Ovary (tissue), 9 donors: Measurements from ENCODE around the gene GNAI3. TPM values are rescaled to one million over a fixed set of nuclear protein-coding genes. Genes with fewer than 3 reads are reported as not detected.

Source experiments
- DNase-seq, 5 donors: peaks; one replicate each; pipeline ENCODE4 v3.0.0-alpha.2; 2019 to 2020
- H3K27ac ChIP-seq, 2 donors: fragments of 200-600 bp; one replicate each; pipeline versions ENCODE4 v1.5.1 to v1.8.0; 2019 to 2022
- H3K27me3 ChIP-seq: fragments of 200-600 bp; one replicate; pipeline ENCODE4 v1.8.0; 2022
- H3K36me3 ChIP-seq: fragments of 200-600 bp; sonication (generic); one replicate; pipeline ENCODE4 v1.5.1; 2019
- H3K4me1 ChIP-seq: one replicate; pipeline ENCODE4 v1.8.1; 2013; ENCODE audit warnings: mild to moderate bottlenecking, moderate library complexity; ENCODE audit not compliant: insufficient read depth
- H3K4me3 ChIP-seq: fragments of 200-600 bp; sonication (generic); one replicate; pipeline ENCODE4 v1.5.1; 2017
- H3K9me3 ChIP-seq, 2 donors: fragments of 200-600 bp in 1 of 2; sonication (generic) in 1 of 2; one replicate each; pipeline versions ENCODE4 v1.5.1 to v1.8.1; 2013 to 2019; ENCODE audit warnings: mild to moderate bottlenecking in 1 of 2, moderate library complexity in 1 of 2
- EP300 ChIP-seq: sonication (generic); formaldehyde crosslinking; IDR thresholded peaks from one replicate; pipeline ENCODE4 v1.6.1; 2017; ENCODE audit warnings: antibody characterized with exemption
- POLR2A ChIP-seq: fragments of 450-650 bp; IDR thresholded peaks from one replicate; pipeline ENCODE4 v1.6.1; 2017; ENCODE audit warnings: antibody characterized with exemption, mild to moderate bottlenecking, moderate library complexity
- WGBS, 3 donors: extraction: QIAGEN DNeasy Blood & Tissue Kit in 1 of 3; methylation state at CpG; one replicate each; pipeline versions ENCODE4 v1.1.5 to v1.1.7; 2013 to 2017; 5-methylcytosine and 5-hydroxymethylcytosine counted together
- intact Hi-C, 4 donors: fragments of 100-400 bp; cut with DNase I; formaldehyde crosslinking; loops; one replicate each; pipeline versions ENCODE4 v1.11.0 to v1.15.1; 2022 to 2023
- polyA plus RNA-seq, 2 donors: library from polyadenylated mRNA; stranded (reverse); fragments of 200-250 nt in 1 of 2; fragments of 350-450 nt in 1 of 2; fragmentation: Illumina TruSeq in 1 of 2; extraction: RNeasy Lipid Tissue Mini Kit (QIAGEN cat#74804) in 1 of 2; gene quantifications; one replicate each; pipeline ENCODE4 v1.2.3, GENCODE V29; 2013 to 2014
- total RNA-seq, 7 donors: library from RNA; depleted of rRNA in 2 of 7; stranded (reverse); fragments of >200 nt in 2 of 7; fragmentation: NEBNext Ultra II Directional in 3 of 7; extraction: Animal tissue kit (Norgen Biotek cat#: 25700) in 3 of 7; gene quantifications; one replicate each; pipeline versions ENCODE4 v1.1.0 to v1.2.4, GENCODE V29; 2016 to 2023
- TF ChIP-seq, protein P1 (sequence below), 3 donors: fragments of 450-650 bp in 2 of 3; fragments of 200-600 bp in 1 of 3; IDR thresholded peaks; one replicate each; pipeline versions ENCODE4 v1.5.1 to v1.8.0; 2016 to 2022; ENCODE audit warnings: antibody characterized with exemption in 3 of 3, mild to moderate bottlenecking in 1 of 3
- donor health status: DM: no; HTN: no; CAD: no; lungs with moderate emphysema.
- donor health status: DM: no; HTN: no; CAD: no.
- donor health status: Bipolar disorder and iron deficiency.
- donor health status: DM: yes; HTN: yes; CAD: no.
- donor health status: DM: no; HTN: no; CAD: no.
- donor health status: DM: yes; HTN: yes; CAD: no.

Gene GNAI3
- total and polyA plus RNA-seq, 9 donors, result 3.0 to 6.2 (median 4.8) TPM

DNA sequence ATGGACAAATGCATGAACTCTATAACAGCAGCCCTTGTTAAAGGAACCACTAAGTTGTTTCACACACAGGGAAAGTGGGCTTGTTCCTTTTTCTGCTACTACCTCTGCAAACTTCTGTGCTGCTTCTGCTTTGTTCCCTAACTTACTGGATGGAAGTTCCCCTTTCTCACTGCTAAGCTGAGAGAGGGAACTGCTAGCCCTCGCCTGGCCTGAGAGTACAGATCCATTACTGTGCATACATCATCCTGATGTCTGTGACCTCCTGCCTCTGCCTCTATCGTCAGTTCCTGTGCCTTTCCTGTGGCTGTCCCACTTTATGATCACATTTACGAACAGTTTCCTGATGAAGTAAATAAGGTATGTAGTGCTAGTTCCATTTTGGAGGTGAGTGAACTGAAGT is 67.5 kb downstream of the GNAI3 start:
- no peaks in the 10 kb centered on the region for H3K27me3 ChIP-seq
- no peak overlapping the region for H3K27ac ChIP-seq
- no peak overlapping the region for H3K4me3 ChIP-seq
- H3K36me3 ChIP-seq, result no peaks in the 10 kb centered on the region
- DNase-seq, result no peak
- 63 to 75% (median 66%) methylated on average over 3 of the region's 3 CpGs for WGBS, 3 donors
- intact Hi-C loops, result no loop called here
- TF ChIP-seq, protein P1, sequence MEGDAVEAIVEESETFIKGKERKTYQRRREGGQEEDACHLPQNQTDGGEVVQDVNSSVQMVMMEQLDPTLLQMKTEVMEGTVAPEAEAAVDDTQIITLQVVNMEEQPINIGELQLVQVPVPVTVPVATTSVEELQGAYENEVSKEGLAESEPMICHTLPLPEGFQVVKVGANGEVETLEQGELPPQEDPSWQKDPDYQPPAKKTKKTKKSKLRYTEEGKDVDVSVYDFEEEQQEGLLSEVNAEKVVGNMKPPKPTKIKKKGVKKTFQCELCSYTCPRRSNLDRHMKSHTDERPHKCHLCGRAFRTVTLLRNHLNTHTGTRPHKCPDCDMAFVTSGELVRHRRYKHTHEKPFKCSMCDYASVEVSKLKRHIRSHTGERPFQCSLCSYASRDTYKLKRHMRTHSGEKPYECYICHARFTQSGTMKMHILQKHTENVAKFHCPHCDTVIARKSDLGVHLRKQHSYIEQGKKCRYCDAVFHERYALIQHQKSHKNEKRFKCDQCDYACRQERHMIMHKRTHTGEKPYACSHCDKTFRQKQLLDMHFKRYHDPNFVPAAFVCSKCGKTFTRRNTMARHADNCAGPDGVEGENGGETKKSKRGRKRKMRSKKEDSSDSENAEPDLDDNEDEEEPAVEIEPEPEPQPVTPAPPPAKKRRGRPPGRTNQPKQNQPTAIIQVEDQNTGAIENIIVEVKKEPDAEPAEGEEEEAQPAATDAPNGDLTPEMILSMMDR (IDR thresholded peaks at IDR 0.05), result no peak
- no peak for TF ChIP-seq POLR2A
- TF ChIP-seq EP300, result no peak
- no peaks in the 10 kb centered on the region for H3K4me1 ChIP-seq
- H3K9me3 ChIP-seq, result no peaks in the 10 kb centered on the region

DNA sequence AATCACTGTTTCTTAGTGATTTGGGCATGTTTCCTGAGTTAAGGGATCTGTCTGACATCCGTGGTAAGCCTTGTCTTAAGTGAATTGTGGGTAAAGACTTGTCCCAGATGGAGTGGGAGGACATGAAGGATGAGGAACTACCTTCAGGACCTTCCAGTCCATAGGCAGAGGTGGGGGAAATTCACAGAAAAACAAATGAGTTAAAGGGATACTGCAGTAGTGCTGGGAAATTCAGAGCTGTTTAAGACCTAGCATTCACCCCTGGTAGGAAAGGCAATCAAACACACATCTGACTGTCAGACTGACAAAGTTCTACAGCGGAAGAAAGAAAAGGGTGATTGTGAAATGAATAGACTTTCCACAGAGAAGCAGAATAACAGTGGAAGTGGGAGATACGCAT is 68.0 kb downstream of the GNAI3 start:
- H3K4me1 ChIP-seq, result peaks cover 4% of the 10 kb centered on the region
- intact Hi-C loops, result no loop called here
- DNase-seq, result no peak
- no peaks in the 10 kb centered on the region for H3K27me3 ChIP-seq
- no peak for TF ChIP-seq EP300
- TF ChIP-seq POLR2A, result no peak
- H3K9me3 ChIP-seq, result no peaks in the 10 kb centered on the region
- H3K36me3 ChIP-seq, result no peaks in the 10 kb centered on the region
- no peak overlapping the region for H3K27ac ChIP-seq
- WGBS, 3 donors, result 72 to 88% (median 81%) methylated on average over 3 of the region's 3 CpGs
- H3K4me3 ChIP-seq, result no peak overlapping the region

DNA sequence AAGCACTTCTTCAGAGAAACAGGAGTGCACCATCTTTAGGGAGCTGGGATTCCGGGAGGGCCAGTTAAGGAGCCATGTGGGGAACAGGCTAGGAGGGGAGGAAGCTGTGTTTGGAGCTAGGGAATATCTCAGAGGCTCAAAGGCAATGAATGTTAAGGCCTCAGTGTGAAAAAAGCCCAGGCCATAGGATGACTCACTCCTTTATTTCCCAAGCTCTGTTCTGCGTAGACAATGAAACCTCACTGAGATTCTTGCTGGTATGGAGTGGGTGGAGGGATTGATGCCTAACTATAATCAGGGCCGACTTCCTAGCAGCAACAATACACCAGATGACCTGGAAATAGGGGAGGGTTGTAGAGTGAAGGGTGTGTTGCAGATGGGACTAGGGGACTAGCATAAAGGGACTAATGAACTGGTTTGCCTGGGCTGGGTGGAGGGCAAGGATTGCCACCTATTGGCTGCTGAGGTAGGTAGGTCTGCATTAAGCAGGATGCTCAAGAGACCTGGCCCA is 68.9 kb downstream of the GNAI3 start:
- Histone ChIP-seq H3K4me1 (peaks cover 6% of the 10 kb centered on the region), H3K4me3 (no peak overlapping the region), H3K9me3 (no peaks in the 10 kb centered on the region), H3K27ac (no peak overlapping the region), H3K36me3 (no peaks in the 10 kb centered on the region), H3K27me3 (no peaks in the 10 kb centered on the region)
- WGBS, 3 donors, result 40 to 54% (median 53%) methylated on average over 3 of the region's 3 CpGs
- intact Hi-C loops, result no loop called here
- TF ChIP-seq, protein P1 (IDR thresholded peaks at IDR 0.05), result no peak
- TF ChIP-seq POLR2A (no peak), EP300 (no peak)
- DNase-seq, result no peak

DNA sequence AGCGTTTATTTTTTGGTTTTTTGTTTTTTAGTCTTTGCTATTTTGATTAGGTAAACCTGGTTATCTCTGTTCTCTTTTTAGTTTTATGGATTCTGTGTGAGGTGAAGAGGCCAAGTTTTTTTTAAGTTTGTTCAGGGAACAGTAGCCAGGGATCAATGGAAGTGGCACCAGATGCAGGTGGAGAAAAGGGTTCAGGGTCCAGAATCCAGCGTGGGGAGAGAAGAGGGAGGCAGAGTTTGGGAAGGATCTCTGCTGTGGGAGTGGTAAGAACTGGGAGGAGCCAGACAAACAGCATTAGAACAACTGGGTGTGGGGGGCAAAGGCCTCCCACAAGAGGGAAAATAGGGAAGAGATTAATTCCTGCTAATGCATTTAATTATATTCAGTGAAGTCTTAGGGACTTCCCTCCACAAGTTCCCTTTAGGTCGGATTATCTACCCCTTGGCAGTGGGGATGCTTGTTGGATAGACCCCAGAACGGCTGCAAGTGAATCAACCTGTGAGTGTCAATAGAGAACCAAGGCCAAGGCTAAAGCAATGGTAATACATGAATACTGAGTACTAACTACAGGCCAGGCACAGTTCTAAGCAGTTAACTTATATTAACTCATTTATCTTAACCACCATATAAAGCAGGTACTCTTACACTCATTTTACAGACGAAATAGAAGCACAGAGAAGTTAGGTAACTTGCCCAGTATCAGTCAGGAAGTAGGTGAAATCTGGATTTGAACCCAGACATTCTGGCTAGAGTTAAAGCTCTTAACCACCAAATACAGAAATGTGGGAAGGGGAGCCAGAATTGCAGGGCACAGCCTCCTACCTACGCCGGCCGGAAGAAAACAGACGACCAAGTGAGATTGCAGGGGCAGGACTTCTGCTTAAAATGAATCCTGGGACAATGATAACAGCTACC is 70.5 kb downstream of the GNAI3 start:
- no peaks in the 10 kb centered on the region for H3K27me3 ChIP-seq
- 27 to 29% (median 28%) methylated on average over 9 of the region's 9 CpGs for WGBS, 3 donors
- H3K4me1 ChIP-seq, result peaks cover 8% of the 10 kb centered on the region
- TF ChIP-seq, protein P1 (IDR thresholded peaks at IDR 0.05), result no peak
- TF ChIP-seq POLR2A (no peak), EP300 (no peak)
- no peaks in the 10 kb centered on the region for H3K36me3 ChIP-seq
- H3K9me3 ChIP-seq, result no peaks in the 10 kb centered on the region
- peak overlapping the region; percentile 59 for H3K4me3 ChIP-seq
- intact Hi-C loops, result no loop called here
- peak overlapping the region in 1 of 2 donors; percentile 84 for H3K27ac ChIP-seq
- no peak for DNase-seq
